SK-N-SH treated with all-trans-retinoic acid at 6 μM for 48 hours (cell line): ENCODE measurements around the gene ZNF70.

Source experiments
- ARNTL ChIP-seq: fragments of 450-650 bp; formaldehyde crosslinking; IDR thresholded peaks from 2 replicates; pipeline ENCODE4 v1.5.0; 2020; ENCODE audit warnings: low read depth, mild to moderate bottlenecking, moderate library complexity, borderline replicate concordance
- SNAI2 ChIP-seq: fragments of 250-450 bp; sonication (Bioruptor Pico); IDR thresholded peaks from 2 replicates; pipeline ENCODE4 v1.5.0; 2020; ENCODE audit warnings: mild to moderate bottlenecking, moderate library complexity
- TOX ChIP-seq: fragments of 250-450 bp; sonication (Bioruptor Pico); IDR thresholded peaks from 2 replicates; pipeline ENCODE4 v1.8.0; 2021; ENCODE audit warnings: mild to moderate bottlenecking, moderate library complexity, borderline replicate concordance
- ZFP3 ChIP-seq: fragments of 250-450 bp; sonication (Bioruptor Pico); IDR thresholded peaks from 2 replicates; pipeline ENCODE4 v1.5.0; 2020; ENCODE audit warnings: mild to moderate bottlenecking, moderate library complexity
- ZNF70 ChIP-seq: fragments of 450-650 bp; formaldehyde crosslinking; IDR thresholded peaks from 2 replicates; pipeline ENCODE4 v1.5.0; 2020; ENCODE audit warnings: mild to moderate bottlenecking, moderate library complexity
- TF ChIP-seq, protein P1 (sequence below): fragments of 250-450 bp; sonication (Bioruptor Pico); IDR thresholded peaks from 2 replicates; pipeline ENCODE4 v1.8.0; 2020; ENCODE audit warnings: mild to moderate bottlenecking, moderate library complexity, borderline replicate concordance
- TF ChIP-seq, protein P2 (sequence below): fragments of 250-450 bp; sonication (Bioruptor Pico); IDR thresholded peaks from 2 replicates; pipeline ENCODE4 v1.5.1; 2021; ENCODE audit warnings: mild to moderate bottlenecking, moderate library complexity
- TF ChIP-seq, protein P3 (sequence below): fragments of 250-450 bp; sonication (Bioruptor Pico); IDR thresholded peaks from 2 replicates; pipeline ENCODE4 v1.8.0; 2021; ENCODE audit warnings: low read depth, mild to moderate bottlenecking, moderate library complexity, borderline replicate concordance

DNA sequence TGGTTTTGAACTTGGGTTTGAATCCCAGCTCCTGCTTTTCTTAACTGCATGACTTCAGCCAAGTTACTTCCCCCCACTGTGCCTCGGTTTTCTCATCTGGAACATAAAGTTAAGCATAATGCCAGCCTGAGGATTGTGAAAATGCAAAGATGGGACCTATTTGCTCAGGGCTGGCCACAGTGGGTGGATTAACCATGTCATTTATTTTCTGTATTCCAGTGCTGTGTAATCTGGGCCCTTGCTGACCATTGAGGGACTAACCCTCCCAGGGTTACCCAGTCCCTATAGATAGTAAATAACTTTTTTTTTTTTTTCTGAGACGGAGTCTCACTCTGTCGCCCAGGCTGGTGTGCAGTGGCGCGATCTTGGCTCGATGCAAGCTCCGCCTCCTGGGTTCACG is 4.8 kb upstream of the ZNF70 start:
- TF ChIP-seq TOX (no peak), ZFP3 (no peak), ARNTL (no peak), ZNF70 (CRISPR knock-in tag) (no peak), SNAI2 (CRISPR knock-in tag) (no peak)
- TF ChIP-seq, protein P1, sequence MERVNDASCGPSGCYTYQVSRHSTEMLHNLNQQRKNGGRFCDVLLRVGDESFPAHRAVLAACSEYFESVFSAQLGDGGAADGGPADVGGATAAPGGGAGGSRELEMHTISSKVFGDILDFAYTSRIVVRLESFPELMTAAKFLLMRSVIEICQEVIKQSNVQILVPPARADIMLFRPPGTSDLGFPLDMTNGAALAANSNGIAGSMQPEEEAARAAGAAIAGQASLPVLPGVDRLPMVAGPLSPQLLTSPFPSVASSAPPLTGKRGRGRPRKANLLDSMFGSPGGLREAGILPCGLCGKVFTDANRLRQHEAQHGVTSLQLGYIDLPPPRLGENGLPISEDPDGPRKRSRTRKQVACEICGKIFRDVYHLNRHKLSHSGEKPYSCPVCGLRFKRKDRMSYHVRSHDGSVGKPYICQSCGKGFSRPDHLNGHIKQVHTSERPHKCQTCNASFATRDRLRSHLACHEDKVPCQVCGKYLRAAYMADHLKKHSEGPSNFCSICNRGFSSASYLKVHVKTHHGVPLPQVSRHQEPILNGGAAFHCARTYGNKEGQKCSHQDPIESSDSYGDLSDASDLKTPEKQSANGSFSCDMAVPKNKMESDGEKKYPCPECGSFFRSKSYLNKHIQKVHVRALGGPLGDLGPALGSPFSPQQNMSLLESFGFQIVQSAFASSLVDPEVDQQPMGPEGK (CRISPR knock-in tag): no peak
- TF ChIP-seq, protein P2, sequence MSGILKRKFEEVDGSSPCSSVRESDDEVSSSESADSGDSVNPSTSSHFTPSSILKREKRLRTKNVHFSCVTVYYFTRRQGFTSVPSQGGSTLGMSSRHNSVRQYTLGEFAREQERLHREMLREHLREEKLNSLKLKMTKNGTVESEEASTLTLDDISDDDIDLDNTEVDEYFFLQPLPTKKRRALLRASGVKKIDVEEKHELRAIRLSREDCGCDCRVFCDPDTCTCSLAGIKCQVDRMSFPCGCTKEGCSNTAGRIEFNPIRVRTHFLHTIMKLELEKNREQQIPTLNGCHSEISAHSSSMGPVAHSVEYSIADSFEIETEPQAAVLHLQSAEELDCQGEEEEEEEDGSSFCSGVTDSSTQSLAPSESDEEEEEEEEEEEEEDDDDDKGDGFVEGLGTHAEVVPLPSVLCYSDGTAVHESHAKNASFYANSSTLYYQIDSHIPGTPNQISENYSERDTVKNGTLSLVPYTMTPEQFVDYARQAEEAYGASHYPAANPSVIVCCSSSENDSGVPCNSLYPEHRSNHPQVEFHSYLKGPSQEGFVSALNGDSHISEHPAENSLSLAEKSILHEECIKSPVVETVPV (CRISPR knock-in tag): no peak
- TF ChIP-seq, protein P3, sequence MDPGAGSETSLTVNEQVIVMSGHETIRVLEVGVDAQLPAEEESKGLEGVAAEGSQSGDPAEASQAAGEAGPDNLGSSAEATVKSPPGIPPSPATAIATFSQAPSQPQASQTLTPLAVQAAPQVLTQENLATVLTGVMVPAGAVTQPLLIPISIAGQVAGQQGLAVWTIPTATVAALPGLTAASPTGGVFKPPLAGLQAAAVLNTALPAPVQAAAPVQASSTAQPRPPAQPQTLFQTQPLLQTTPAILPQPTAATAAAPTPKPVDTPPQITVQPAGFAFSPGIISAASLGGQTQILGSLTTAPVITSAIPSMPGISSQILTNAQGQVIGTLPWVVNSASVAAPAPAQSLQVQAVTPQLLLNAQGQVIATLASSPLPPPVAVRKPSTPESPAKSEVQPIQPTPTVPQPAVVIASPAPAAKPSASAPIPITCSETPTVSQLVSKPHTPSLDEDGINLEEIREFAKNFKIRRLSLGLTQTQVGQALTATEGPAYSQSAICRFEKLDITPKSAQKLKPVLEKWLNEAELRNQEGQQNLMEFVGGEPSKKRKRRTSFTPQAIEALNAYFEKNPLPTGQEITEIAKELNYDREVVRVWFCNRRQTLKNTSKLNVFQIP: no peak
